Activated T-helper 17 cell treated with anti-CD3 and anti-CD28 coated beads, Interleukin-2, amount 50 U/mL, for 72 hours (primary cell): ENCODE measurements around the gene TMEM53. TPM values are rescaled to one million over a fixed set of nuclear protein-coding genes. Genes with fewer than 3 reads are reported as not detected.
"Not testable (repeated sequence)": the region's sequence is repeated elsewhere in the genome, so short reads cannot be mapped to it uniquely, and the experiment has no call there.

Source experiments
- ATAC-seq: fragments of 150-1000 bp; cut with Tn5 transposase; replicated peaks from 2 replicates; pipeline ENCODE4 v1.10.0; 2021; ENCODE audit warnings: mild to moderate bottlenecking, moderate library complexity
- H3K27ac Mint-ChIP-seq: one replicate; pipeline ENCODE4 v1.8.0; 2022; ENCODE audit warnings: mixed read lengths
- H3K27me3 Mint-ChIP-seq: one replicate; pipeline ENCODE4 v1.8.0; 2022; ENCODE audit warnings: mixed read lengths
- H3K36me3 Mint-ChIP-seq: one replicate; pipeline ENCODE4 v1.8.0; 2022; ENCODE audit warnings: low read depth, mild to moderate bottlenecking, mixed read lengths
- H3K4me1 Mint-ChIP-seq: one replicate; pipeline ENCODE4 v1.8.0; 2022; ENCODE audit warnings: mixed read lengths
- H3K4me3 Mint-ChIP-seq: one replicate; pipeline ENCODE4 v1.8.0; 2022; ENCODE audit warnings: mild to moderate bottlenecking, mixed read lengths
- H3K9me3 Mint-ChIP-seq: one replicate; pipeline ENCODE4 v1.8.0; 2022; ENCODE audit warnings: mixed read lengths
- total RNA-seq, 2 donors: library from RNA; stranded (reverse); gene quantifications; one replicate each; pipeline ENCODE4 v1.2.3, GENCODE V29; 2022

TMEM53 gene
- total RNA-seq, 2 donors from 2014 or later, result 3.5 to 4.2 TPM

- H3K27me3 Mint-ChIP-seq, result peaks cover 5% of the 10 kb centered on the region
- H3K36me3 Mint-ChIP-seq, result no peaks in the 10 kb centered on the region
- no peaks in the 10 kb centered on the region for H3K9me3 Mint-ChIP-seq
- H3K4me1 Mint-ChIP-seq, result peaks cover 14% of the 10 kb centered on the region
- H3K27ac Mint-ChIP-seq, result peak overlapping the region; percentile 14
- ATAC-seq, result peak; percentile 81
- H3K4me3 Mint-ChIP-seq, result peak overlapping the region; percentile 63
Observed at GRCh38 chr1:44707959-44708831, 33.9 kb upstream of the TMEM53 start.

GRCh38 chr1:44707112-44707881 is 33.0 kb upstream of the TMEM53 start:
- Mint-ChIP-seq H3K27ac (peak overlapping the region; percentile 14), H3K9me3 (no peaks in the 10 kb centered on the region), H3K4me3 (peak overlapping the region; percentile 63), H3K36me3 (no peaks in the 10 kb centered on the region), H3K27me3 (peaks cover 5% of the 10 kb centered on the region), H3K4me1 (peaks cover 14% of the 10 kb centered on the region)
- ATAC-seq, result peak; percentile 14

- no peaks in the 10 kb centered on the region for H3K36me3 Mint-ChIP-seq
- H3K4me1 Mint-ChIP-seq, result peaks cover 14% of the 10 kb centered on the region
- H3K4me3 Mint-ChIP-seq, result no peak overlapping the region
- H3K27me3 Mint-ChIP-seq, result peaks cover 5% of the 10 kb centered on the region
- ATAC-seq, result no peak
- no peaks in the 10 kb centered on the region for H3K9me3 Mint-ChIP-seq
- no peak overlapping the region for H3K27ac Mint-ChIP-seq
Observed at GRCh38 chr1:44705938-44706337, 31.7 kb upstream of the TMEM53 start.

DNA sequence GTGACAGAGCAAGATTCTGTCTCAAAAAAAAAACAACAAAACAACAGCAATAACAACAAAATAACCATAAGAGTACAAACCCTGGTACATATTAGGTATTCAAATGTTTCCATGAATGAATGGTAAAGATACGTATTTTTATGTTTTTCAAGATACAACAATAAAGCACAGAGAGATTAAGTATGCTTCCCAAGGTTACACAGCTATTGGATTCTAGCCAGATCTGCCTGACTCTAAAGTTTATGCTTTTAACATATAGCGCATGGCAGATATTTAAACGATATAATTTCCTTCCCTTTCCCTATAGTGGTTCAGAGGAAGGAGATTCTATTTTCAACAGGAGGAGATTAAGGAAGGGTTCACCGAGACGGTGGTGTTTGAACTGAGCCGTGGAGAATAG is 31.2 kb upstream of the TMEM53 start:
- H3K4me3 Mint-ChIP-seq, result no peak overlapping the region
- no peaks in the 10 kb centered on the region for H3K9me3 Mint-ChIP-seq
- H3K36me3 Mint-ChIP-seq, result no peaks in the 10 kb centered on the region
- H3K4me1 Mint-ChIP-seq, result peaks cover 14% of the 10 kb centered on the region
- ATAC-seq, result no peak
- peaks cover 5% of the 10 kb centered on the region for H3K27me3 Mint-ChIP-seq
- H3K27ac Mint-ChIP-seq, result no peak overlapping the region

DNA sequence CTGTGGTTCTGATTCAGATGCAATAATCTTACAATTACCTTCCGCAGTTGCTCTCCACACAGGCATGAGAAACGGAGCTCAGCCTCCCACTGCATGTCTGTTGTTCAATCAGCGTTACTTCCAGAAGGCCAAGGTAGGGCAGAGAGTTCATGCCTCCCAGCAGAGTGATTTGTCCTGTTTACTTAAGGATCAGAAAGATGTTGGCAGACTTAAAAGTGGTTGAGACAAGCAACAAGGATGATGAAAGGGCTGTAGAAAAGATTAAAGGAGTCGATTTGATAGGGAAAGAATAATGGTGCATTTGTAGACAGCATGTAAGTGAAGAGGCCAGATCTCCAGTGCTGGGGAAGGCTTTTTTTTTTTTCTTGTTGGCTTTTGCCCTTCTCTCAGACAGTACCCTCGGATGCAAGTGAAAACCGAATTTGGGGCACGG is 26.9 kb upstream of the TMEM53 start:
- no peak overlapping the region for H3K27ac Mint-ChIP-seq
- H3K4me1 Mint-ChIP-seq, result peaks cover 11% of the 10 kb centered on the region
- no peaks in the 10 kb centered on the region for H3K36me3 Mint-ChIP-seq
- H3K27me3 Mint-ChIP-seq, result no peaks in the 10 kb centered on the region
- no peak for ATAC-seq
- no peaks in the 10 kb centered on the region for H3K9me3 Mint-ChIP-seq
- no peak overlapping the region for H3K4me3 Mint-ChIP-seq

DNA sequence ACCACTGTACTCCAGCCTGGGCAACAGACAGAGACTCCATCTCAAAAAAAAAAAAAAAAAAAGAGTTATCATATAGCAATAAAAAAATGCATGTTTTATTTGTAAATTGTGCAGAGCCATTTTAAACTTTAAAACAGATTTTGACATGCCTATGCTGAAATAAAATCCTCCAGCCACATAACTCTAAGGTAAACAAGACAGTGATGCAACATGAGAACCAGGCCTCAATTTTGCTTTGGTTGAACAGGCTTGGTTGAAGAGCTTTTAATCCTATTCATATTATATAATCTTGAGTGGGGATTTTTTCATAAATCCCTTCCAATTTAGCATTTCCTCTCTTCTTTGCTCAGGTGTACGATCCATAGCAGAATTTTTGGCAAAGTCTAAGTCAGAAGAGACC is 26.3 kb upstream of the TMEM53 start:
- ATAC-seq, result no peak
- Mint-ChIP-seq H3K4me3 (no peak overlapping the region), H3K27ac (no peak overlapping the region), H3K27me3 (no peaks in the 10 kb centered on the region), H3K36me3 (no peaks in the 10 kb centered on the region), H3K9me3 (no peaks in the 10 kb centered on the region), H3K4me1 (peaks cover 11% of the 10 kb centered on the region)

GRCh38 chr1:44699375-44699774 is 25.1 kb upstream of the TMEM53 start:
- peaks cover 11% of the 10 kb centered on the region for H3K4me1 Mint-ChIP-seq
- not testable (repeated sequence) for H3K27me3 Mint-ChIP-seq

GRCh38 chr1:44698138-44698537 is 23.9 kb upstream of the TMEM53 start:
- H3K4me1 Mint-ChIP-seq, result peaks cover 11% of the 10 kb centered on the region
- no peaks in the 10 kb centered on the region for H3K9me3 Mint-ChIP-seq
- no peak for ATAC-seq
- no peak overlapping the region for H3K4me3 Mint-ChIP-seq
- no peaks in the 10 kb centered on the region for H3K27me3 Mint-ChIP-seq
- H3K27ac Mint-ChIP-seq, result no peak overlapping the region
- H3K36me3 Mint-ChIP-seq, result no peaks in the 10 kb centered on the region

More at GRCh38 chr1:44699375-44699774, 25.1 kb upstream of the TMEM53 start:
- H3K36me3 Mint-ChIP-seq, H3K9me3 Mint-ChIP-seq, ATAC-seq, H3K4me3 Mint-ChIP-seq, H3K27ac Mint-ChIP-seq: not testable (repeated sequence)

DNA sequence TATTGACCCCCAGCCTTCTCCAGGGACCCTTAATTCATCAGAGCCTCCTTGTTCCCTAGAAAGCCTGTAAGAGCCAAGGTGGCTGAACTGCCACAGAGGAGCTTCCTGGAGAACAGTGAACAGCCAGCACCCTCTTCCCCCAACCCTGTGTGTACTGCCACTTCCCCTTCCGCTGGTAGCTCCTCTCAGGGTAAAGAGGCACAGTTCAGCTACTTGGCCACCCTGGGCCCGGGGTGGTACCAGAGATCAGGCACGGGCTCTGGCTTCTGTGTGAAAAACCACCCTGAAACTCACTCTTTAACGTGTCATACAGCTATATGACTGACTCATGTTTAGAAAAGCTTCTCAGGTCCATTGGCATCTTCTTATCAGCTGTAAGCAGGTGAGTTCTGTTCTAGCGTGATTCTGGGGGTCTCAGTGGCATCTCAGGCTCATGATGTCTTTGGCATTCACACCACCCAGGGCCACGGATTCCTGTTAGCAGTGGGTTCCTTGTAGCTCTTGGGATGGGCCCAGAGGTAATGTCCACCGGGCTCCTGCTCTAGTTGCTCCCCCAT is 22.6 kb upstream of the TMEM53 start:
- peak; percentile 79 for ATAC-seq
- H3K4me3 Mint-ChIP-seq, result peak overlapping the region; percentile 42
- H3K36me3 Mint-ChIP-seq, result no peaks in the 10 kb centered on the region
- no peaks in the 10 kb centered on the region for H3K9me3 Mint-ChIP-seq
- peak overlapping the region; percentile 86 for H3K27ac Mint-ChIP-seq
- H3K4me1 Mint-ChIP-seq, result peaks cover 11% of the 10 kb centered on the region
- no peaks in the 10 kb centered on the region for H3K27me3 Mint-ChIP-seq

GRCh38 chr1:44696101-44696500 is 21.8 kb upstream of the TMEM53 start:
- no peaks in the 10 kb centered on the region for H3K36me3 Mint-ChIP-seq
- peaks cover 11% of the 10 kb centered on the region for H3K4me1 Mint-ChIP-seq
- H3K4me3 Mint-ChIP-seq, result no peak overlapping the region
- H3K27ac Mint-ChIP-seq, result no peak overlapping the region
- H3K9me3 Mint-ChIP-seq, result no peaks in the 10 kb centered on the region
- no peak for ATAC-seq
- peaks cover 5% of the 10 kb centered on the region for H3K27me3 Mint-ChIP-seq

DNA sequence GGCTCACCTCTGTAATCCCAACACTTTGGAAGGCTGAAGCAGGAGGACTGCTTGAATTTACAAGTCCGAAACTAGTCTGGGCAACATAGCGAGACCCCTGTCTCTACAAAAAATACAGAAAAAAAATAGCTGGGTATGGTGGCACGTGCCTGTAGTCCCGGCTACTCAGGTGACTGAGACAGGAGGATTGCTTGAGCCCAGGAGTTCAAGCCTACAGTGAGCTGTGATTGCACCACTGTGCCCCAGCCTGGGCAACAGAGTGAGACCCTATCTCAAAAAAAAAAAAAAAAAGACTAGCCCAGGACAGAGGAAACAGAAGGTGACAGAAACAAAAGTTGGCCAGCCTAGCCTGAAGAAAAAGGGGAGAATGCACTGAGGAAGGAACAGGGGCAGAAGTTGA is 21.4 kb upstream of the TMEM53 start:
- no peak overlapping the region for H3K27ac Mint-ChIP-seq
- ATAC-seq, result no peak
- H3K4me3 Mint-ChIP-seq, result no peak overlapping the region
- H3K27me3 Mint-ChIP-seq, result peaks cover 5% of the 10 kb centered on the region
- no peaks in the 10 kb centered on the region for H3K36me3 Mint-ChIP-seq
- H3K4me1 Mint-ChIP-seq, result peaks cover 11% of the 10 kb centered on the region
- H3K9me3 Mint-ChIP-seq, result no peaks in the 10 kb centered on the region

- Mint-ChIP-seq H3K9me3 (no peaks in the 10 kb centered on the region), H3K4me1 (peaks cover 11% of the 10 kb centered on the region), H3K4me3 (no peak overlapping the region), H3K36me3 (no peaks in the 10 kb centered on the region), H3K27me3 (peaks cover 5% of the 10 kb centered on the region), H3K27ac (no peak overlapping the region)
- no peak for ATAC-seq
Observed at GRCh38 chr1:44694863-44695478, 20.7 kb upstream of the TMEM53 start.

- H3K4me3 Mint-ChIP-seq, result no peak overlapping the region
- H3K9me3 Mint-ChIP-seq, result no peaks in the 10 kb centered on the region
- H3K27me3 Mint-ChIP-seq, result peaks cover 5% of the 10 kb centered on the region
- peaks cover 11% of the 10 kb centered on the region for H3K4me1 Mint-ChIP-seq
- no peak overlapping the region for H3K27ac Mint-ChIP-seq
- no peak for ATAC-seq
- no peaks in the 10 kb centered on the region for H3K36me3 Mint-ChIP-seq
Observed at GRCh38 chr1:44693900-44694299, 19.6 kb upstream of the TMEM53 start.

- H3K9me3 Mint-ChIP-seq, result no peaks in the 10 kb centered on the region
- peak; percentile 77 for ATAC-seq
- H3K27ac Mint-ChIP-seq, result no peak overlapping the region
Observed at GRCh38 chr1:44693159-44693558, 18.9 kb upstream of the TMEM53 start.

More at GRCh38 chr1:44693159-44693558, 18.9 kb upstream of the TMEM53 start:
- H3K27me3 Mint-ChIP-seq, result peaks cover 5% of the 10 kb centered on the region
- H3K36me3 Mint-ChIP-seq, result no peaks in the 10 kb centered on the region
- no peak overlapping the region for H3K4me3 Mint-ChIP-seq
- H3K4me1 Mint-ChIP-seq, result peaks cover 11% of the 10 kb centered on the region
